Astrocyte (in vitro differentiated cells and primary cell): ENCODE data around the gene CHCHD6. TPM values are rescaled to one million over a fixed set of nuclear protein-coding genes. Genes with fewer than 3 reads are reported as not detected.

ENCODE experiments used
- DNase-seq: peaks from one replicate; pipeline ENCODE4 v3.0.0-alpha.2; 2010; ENCODE audit warnings: low read depth
- FAIRE-seq: peaks from 2 replicates; lab custom pipeline; 2011; peaks lifted over from hg19 to GRCh38; lab: Jason Lieb, UNC
- H2AFZ ChIP-seq: 2 replicates; pipeline ENCODE4 v1.6.0; 2012; ENCODE audit warnings: low read depth, low read length, inconsistent platforms
- H3K27ac ChIP-seq: 2 replicates; pipeline ENCODE4 v1.5.1; 2011; ENCODE audit warnings: low read depth, low read length, inconsistent platforms
- H3K27me3 ChIP-seq: 2 replicates; pipeline ENCODE4 v1.6.0; 2011; ENCODE audit warnings: low read length, inconsistent platforms; ENCODE audit not compliant: insufficient read depth
- H3K36me3 ChIP-seq: 2 replicates; pipeline ENCODE4 v1.5.1; 2011; ENCODE audit warnings: low read length, inconsistent platforms; ENCODE audit not compliant: insufficient read depth
- H3K4me1 ChIP-seq: 2 replicates; pipeline ENCODE4 v1.5.1; 2011; ENCODE audit warnings: low read length, inconsistent platforms; ENCODE audit not compliant: insufficient read depth
- H3K4me2 ChIP-seq: 2 replicates; pipeline ENCODE4 v1.6.0; 2012; ENCODE audit warnings: low read length, inconsistent platforms
- H3K4me3 ChIP-seq: 2 replicates; pipeline ENCODE4 v1.5.1; 2011; ENCODE audit warnings: low read depth, mild to moderate bottlenecking, low read length, inconsistent platforms; ENCODE audit not compliant: insufficient read depth
- H3K79me2 ChIP-seq: 2 replicates; pipeline ENCODE4 v1.6.0; 2012; ENCODE audit warnings: mild to moderate bottlenecking, low read length, inconsistent platforms; ENCODE audit not compliant: insufficient read depth
- H3K9ac ChIP-seq: 2 replicates; pipeline ENCODE4 v1.6.0; 2012; ENCODE audit warnings: mild to moderate bottlenecking, low read length, inconsistent platforms
- H3K9me3 ChIP-seq: 2 replicates; pipeline ENCODE4 v1.5.1; 2012; ENCODE audit warnings: low read depth, mild to moderate bottlenecking, low read length, inconsistent platforms; ENCODE audit not compliant: insufficient read depth
- H4K20me1 ChIP-seq: 2 replicates; pipeline ENCODE4 v1.6.0; 2012; ENCODE audit warnings: low read length, inconsistent platforms; ENCODE audit not compliant: insufficient read depth
- H3K27ac Mint-ChIP-seq: one replicate; pipeline ENCODE4 v1.8.0; 2021; ENCODE audit warnings: mild to moderate bottlenecking, mixed read lengths; ENCODE audit not compliant: unreplicated experiment
- H3K27me3 Mint-ChIP-seq: one replicate; pipeline ENCODE4 v1.8.0; 2021; ENCODE audit warnings: low read depth, mixed read lengths; ENCODE audit not compliant: unreplicated experiment
- H3K36me3 Mint-ChIP-seq: one replicate; pipeline ENCODE4 v1.8.0; 2021; ENCODE audit warnings: low read depth, mixed read lengths; ENCODE audit not compliant: unreplicated experiment
- H3K4me1 Mint-ChIP-seq: one replicate; pipeline ENCODE4 v1.8.0; 2021; ENCODE audit warnings: low read depth, mixed read lengths; ENCODE audit not compliant: unreplicated experiment
- H3K4me3 Mint-ChIP-seq: one replicate; pipeline ENCODE4 v1.8.0; 2021; ENCODE audit warnings: mild to moderate bottlenecking, moderate library complexity, mixed read lengths; ENCODE audit not compliant: unreplicated experiment
- H3K9me3 Mint-ChIP-seq: one replicate; pipeline ENCODE4 v1.8.0; 2021; ENCODE audit warnings: mild to moderate bottlenecking, mixed read lengths; ENCODE audit not compliant: unreplicated experiment
- EZH2 ChIP-seq: IDR thresholded peaks from 2 replicates; pipeline ENCODE4 v1.6.1; 2012; ENCODE audit warnings: mild to moderate bottlenecking, low read length, inconsistent platforms; ENCODE audit not compliant: insufficient read depth
- total RNA-seq: library from RNA; stranded (reverse); gene quantifications from 2 replicates; pipeline ENCODE4 v1.2.1, GENCODE V29; 2021
- TF ChIP-seq, protein P1 (sequence below): IDR thresholded peaks from 2 replicates; pipeline ENCODE4 v1.5.1; 2011; ENCODE audit warnings: low read depth, mild to moderate bottlenecking, inconsistent platforms, low read length, moderate library complexity; ENCODE audit not compliant: insufficient read depth

CHCHD6 gene
- total RNA-seq, 1 donor from 2014 or later, result 21.1 TPM

DNA sequence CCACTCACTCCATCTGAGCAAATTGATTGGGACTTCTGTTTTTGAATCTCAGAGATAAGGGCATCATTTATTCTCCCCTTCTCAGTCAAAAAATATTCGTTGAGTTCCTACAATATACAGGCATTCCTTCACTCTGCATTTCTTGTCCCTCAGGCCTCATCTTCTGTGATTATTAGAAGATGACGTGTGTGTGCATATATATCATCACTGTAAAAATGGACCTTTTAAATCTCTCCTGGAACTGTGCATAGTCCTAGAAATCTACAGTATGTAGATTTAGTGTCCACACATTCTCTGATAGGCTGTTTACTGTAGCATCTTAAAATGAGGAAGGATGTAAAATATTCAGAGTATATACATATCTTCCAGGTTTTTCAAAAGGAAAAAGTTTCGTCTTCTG is 235.7 kb downstream of the CHCHD6 start:
- H2AFZ ChIP-seq, result no peak overlapping the region
- Mint-ChIP-seq H3K36me3 (peaks cover 3% of the 10 kb centered on the region), H3K27me3 (peaks cover 5% of the 10 kb centered on the region), H3K9me3 (peaks cover 2% of the 10 kb centered on the region), H3K4me1 (peaks cover 25% of the 10 kb centered on the region), H3K4me3 (no peak overlapping the region), H3K27ac (no peak overlapping the region)
- TF ChIP-seq, protein P1, sequence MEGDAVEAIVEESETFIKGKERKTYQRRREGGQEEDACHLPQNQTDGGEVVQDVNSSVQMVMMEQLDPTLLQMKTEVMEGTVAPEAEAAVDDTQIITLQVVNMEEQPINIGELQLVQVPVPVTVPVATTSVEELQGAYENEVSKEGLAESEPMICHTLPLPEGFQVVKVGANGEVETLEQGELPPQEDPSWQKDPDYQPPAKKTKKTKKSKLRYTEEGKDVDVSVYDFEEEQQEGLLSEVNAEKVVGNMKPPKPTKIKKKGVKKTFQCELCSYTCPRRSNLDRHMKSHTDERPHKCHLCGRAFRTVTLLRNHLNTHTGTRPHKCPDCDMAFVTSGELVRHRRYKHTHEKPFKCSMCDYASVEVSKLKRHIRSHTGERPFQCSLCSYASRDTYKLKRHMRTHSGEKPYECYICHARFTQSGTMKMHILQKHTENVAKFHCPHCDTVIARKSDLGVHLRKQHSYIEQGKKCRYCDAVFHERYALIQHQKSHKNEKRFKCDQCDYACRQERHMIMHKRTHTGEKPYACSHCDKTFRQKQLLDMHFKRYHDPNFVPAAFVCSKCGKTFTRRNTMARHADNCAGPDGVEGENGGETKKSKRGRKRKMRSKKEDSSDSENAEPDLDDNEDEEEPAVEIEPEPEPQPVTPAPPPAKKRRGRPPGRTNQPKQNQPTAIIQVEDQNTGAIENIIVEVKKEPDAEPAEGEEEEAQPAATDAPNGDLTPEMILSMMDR, result no peak
- no peak for TF ChIP-seq EZH2
- H3K4me2 ChIP-seq, result no peak overlapping the region
- no peaks in the 10 kb centered on the region for H3K36me3 ChIP-seq
- no peaks in the 10 kb centered on the region for H3K79me2 ChIP-seq
- H3K9ac ChIP-seq, result no peak overlapping the region
- no peak for DNase-seq
- H3K4me1 ChIP-seq, result peaks cover 5% of the 10 kb centered on the region
- H4K20me1 ChIP-seq, result no peaks in the 10 kb centered on the region
- no peak overlapping the region for H3K4me3 ChIP-seq
- FAIRE-seq, result no peak
- no peaks in the 10 kb centered on the region for H3K27me3 ChIP-seq
- H3K9me3 ChIP-seq, result no peaks in the 10 kb centered on the region
- no peak overlapping the region for H3K27ac ChIP-seq

GRCh38 chr3:126941721-126942270 is 237.8 kb downstream of the CHCHD6 start:
- no peaks in the 10 kb centered on the region for H3K79me2 ChIP-seq
- Mint-ChIP-seq H3K4me1 (peaks cover 19% of the 10 kb centered on the region), H3K27me3 (peaks cover 15% of the 10 kb centered on the region), H3K36me3 (peaks cover 3% of the 10 kb centered on the region), H3K27ac (no peak overlapping the region), H3K4me3 (no peak overlapping the region), H3K9me3 (peaks cover 2% of the 10 kb centered on the region)
- H3K4me2 ChIP-seq, result no peak overlapping the region
- no peaks in the 10 kb centered on the region for H3K27me3 ChIP-seq
- H3K9me3 ChIP-seq, result no peaks in the 10 kb centered on the region
- H3K4me3 ChIP-seq, result no peak overlapping the region
- no peak overlapping the region for H2AFZ ChIP-seq
- H3K36me3 ChIP-seq, result no peaks in the 10 kb centered on the region
- H3K4me1 ChIP-seq, result peaks cover 5% of the 10 kb centered on the region
- no peak overlapping the region for H3K27ac ChIP-seq
- FAIRE-seq (no peak), DNase-seq (no peak)
- TF ChIP-seq, protein P1, result no peak
- TF ChIP-seq EZH2, result no peak
- H4K20me1 ChIP-seq, result no peaks in the 10 kb centered on the region
- H3K9ac ChIP-seq, result no peak overlapping the region

GRCh38 chr3:126944089-126944965 is 240.3 kb downstream of the CHCHD6 start:
- Histone ChIP-seq H3K4me2 (no peak overlapping the region), H3K27me3 (no peaks in the 10 kb centered on the region), H3K27ac (no peak overlapping the region), H3K9me3 (no peaks in the 10 kb centered on the region), H3K36me3 (no peaks in the 10 kb centered on the region), H2AFZ (no peak overlapping the region), H3K9ac (no peak overlapping the region), H4K20me1 (no peaks in the 10 kb centered on the region), H3K4me1 (no peaks in the 10 kb centered on the region), H3K79me2 (no peaks in the 10 kb centered on the region), H3K4me3 (no peak overlapping the region)
- Mint-ChIP-seq H3K27me3 (peaks cover 21% of the 10 kb centered on the region), H3K9me3 (peaks cover 5% of the 10 kb centered on the region), H3K4me1 (peaks cover 6% of the 10 kb centered on the region), H3K4me3 (no peak overlapping the region), H3K27ac (no peak overlapping the region), H3K36me3 (peaks cover 16% of the 10 kb centered on the region)
- FAIRE-seq, result no peak
- TF ChIP-seq EZH2, result no peak
- TF ChIP-seq, protein P1, result no peak
- DNase-seq, result no peak
